Activated CD4-positive, CD25-positive, alpha-beta regulatory T cell treated with anti-CD3 and anti-CD28 coated beads, Interleukin-2, amount 50 U/mL, for 72 hours (primary cell): Measurements from ENCODE around the gene H3-3A.
A peak's percentile ranks its signal among the peaks of the same experiment; 100 is the strongest.
"Not testable (repeated sequence)": the region's sequence is repeated elsewhere in the genome, so short reads cannot be mapped to it uniquely, and the experiment has no call there.

Experiments used
- DNase-seq: peaks from one replicate; pipeline ENCODE4 v3.0.0; 2021

Gene H3-3A

DNA sequence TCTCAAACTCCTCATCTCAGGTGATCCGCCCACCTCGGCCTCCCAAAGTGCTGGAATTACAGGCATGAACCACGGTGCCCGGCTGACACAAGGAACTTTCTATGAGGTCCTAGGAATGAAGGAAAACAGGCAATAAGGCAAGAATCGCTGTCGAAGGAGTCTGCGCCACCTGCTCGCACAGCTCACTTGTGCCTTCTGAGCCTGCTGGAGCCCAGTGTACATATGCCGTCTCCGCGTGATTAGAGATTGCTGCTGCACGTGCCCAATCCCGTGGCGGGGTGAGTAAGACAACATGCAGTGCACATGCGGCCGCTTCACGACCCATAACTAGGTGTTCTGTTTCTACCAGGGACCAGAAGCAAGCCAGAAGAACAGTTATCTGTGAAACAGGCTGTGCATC is 24.3 kb downstream of the H3-3A start:
- no peak for DNase-seq

DNA sequence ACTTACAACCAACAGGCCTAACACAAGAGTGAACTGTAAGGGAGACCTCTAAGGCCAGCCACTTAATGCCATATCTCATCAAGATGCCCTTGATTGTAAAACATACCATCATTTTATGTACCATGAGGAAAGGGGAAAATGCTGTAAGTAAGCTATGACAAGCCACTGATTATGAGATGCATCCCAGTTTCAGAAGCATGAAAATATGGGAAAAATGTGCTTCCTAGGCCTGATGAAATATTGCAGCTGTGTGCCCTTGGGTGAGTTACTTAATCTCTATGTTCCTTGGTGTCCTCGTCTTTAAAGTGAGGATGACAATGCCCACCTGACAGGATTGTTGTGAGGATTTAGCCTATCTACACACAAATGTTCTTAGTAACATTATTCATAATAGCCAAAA is 28.9 kb downstream of the H3-3A start:
- DNase-seq, result no peak

DNA sequence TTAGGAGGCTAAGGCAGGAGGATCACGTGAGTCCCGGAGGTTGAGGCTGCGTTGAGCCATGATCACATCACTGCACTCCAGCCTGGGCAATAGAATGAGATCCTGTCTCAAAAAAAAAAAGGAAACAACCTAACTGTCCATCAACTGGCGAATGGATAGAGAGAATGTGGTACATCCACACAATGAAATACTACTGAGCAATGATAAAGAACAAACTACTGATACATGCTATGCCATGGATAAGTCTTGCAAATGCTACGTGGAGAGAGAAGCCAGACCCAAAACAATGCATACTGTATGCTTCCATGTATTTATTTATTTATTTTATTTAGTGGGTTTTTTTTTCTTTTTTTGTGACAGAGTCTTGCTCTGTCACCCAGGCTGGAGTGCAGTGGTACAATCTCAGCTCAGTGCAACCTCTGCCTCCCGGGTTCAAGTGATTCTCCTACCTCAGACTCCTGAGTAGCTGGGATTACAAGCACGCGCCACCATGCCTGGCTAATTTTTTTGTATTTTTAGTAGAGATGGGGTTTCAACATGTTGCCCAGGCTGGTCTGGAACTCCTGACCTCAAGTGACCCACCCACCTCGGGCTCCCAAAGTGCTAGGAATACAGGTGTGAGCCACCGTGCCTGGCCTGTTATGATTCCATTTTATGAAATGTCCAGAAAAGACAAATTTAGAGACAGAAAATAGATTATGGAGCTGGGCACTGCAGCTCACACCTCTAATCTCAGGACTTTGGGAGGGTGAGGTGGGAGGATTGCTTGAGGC is 29.7 kb downstream of the H3-3A start:
- DNase-seq, result not testable (repeated sequence)

DNA sequence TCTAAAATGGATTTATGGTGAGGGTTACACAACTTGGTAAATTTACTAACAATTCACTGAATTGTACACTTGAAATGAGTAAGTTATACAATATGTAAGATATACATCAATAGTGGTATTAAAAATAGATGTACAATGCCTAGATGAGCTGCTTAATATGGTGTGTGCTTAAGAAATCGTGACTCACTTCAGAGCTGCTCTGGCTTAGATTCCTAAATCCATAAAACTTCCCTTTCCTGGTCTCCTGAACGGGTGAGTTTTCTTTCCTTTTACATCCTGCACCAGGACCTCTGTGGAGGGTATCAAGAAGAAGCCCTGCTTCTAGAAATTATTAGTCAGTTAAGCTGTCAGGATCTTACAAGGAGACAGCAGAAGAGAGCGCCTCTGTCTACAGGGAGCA is 30.4 kb downstream of the H3-3A start:
- no peak for DNase-seq

DNA sequence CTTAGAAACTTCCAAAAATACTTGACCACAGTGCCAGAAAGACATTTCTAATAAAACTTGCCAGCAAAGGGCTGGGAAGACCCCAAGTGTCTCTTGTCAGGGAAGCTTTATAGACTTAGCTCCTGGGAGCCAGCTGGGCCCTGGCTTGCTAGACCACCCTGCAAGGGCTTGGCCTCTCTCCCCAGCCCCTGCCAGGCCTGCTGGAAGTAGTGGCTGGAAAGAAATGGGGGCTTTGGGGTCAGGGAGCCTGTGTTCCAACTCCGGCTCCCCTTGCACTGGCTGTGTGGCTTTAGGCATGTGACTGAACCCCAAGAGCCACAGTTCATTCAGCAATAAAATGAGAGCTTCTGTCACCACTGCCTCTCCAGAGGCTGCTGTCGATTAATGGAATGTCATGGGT is 31.1 kb downstream of the H3-3A start:
- no peak for DNase-seq

DNA sequence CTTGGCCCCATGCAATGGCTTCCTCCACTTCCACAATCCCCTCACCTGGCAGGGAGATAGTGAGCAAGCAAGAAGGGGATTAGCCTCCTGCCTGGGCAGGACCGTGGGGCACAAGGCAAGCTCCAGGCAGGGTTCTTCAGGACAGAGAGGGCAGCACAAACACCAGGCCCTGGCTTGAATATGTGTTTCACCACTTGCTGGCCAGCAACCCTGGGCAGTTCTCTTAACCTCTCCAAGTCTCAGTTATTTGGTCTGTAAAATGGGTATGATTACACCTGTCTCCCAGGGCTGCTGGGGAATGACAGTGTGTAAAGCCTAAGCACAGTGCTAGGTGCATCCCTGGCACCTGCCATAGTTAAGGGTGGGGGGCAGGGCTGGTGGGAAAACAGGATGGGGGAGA is 31.9 kb downstream of the H3-3A start:
- DNase-seq, result no peak

DNA sequence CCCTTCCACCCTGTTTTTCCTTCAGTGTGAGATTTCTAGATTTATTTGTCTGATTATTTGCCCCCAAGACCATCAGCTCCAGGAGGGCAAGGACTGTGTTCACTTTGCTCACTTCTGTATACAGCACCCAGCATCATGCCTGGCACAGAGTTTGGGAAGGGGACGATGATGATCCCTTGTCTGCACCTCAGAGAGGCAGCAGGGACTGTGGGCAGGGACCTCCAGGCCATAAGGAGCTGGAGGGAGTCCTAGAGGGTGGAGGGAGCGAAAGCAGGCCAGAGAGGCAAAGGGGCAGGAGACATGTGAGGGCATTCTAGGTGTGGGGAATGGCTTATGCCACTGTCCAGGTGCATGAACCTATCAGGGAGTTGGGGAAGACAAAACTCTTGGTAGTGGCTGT is 32.8 kb downstream of the H3-3A start:
- no peak for DNase-seq

DNA sequence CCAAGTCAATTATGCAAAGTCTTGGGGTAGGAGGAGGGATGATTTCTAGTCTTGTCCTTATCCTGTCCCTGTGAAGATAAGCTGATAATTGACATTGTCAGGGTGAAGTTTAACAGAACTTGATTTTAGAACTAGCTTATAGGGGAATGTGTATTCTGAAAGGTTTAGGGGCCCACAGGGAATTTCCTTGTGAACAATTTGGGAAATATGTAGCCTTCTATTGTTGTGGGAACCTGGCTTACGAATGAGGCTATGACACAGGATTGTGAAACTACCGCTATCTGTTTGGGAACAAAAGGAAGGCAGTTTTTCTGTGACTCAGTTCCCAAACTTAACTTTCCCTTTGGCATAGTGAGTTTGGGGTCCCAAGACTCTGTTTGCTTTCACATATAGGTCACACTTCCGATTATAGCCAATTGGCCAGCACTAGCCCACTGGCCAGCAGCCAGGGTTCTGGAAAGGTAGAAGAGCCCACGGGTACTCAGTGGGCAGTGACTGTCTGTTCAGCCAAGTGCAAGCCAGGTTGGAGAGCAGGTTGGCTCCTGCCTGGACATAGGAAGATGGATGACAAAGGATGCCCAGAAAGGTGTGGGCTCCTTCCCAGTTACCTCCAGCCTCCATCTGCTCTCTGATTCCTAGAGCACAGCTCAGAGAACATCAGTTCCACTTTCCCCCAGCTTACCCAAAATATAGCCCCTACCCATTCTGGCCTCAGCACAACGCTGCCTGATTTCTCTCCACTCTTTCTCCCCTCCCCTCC is 35.5 kb downstream of the H3-3A start:
- DNase-seq, result no peak

DNA sequence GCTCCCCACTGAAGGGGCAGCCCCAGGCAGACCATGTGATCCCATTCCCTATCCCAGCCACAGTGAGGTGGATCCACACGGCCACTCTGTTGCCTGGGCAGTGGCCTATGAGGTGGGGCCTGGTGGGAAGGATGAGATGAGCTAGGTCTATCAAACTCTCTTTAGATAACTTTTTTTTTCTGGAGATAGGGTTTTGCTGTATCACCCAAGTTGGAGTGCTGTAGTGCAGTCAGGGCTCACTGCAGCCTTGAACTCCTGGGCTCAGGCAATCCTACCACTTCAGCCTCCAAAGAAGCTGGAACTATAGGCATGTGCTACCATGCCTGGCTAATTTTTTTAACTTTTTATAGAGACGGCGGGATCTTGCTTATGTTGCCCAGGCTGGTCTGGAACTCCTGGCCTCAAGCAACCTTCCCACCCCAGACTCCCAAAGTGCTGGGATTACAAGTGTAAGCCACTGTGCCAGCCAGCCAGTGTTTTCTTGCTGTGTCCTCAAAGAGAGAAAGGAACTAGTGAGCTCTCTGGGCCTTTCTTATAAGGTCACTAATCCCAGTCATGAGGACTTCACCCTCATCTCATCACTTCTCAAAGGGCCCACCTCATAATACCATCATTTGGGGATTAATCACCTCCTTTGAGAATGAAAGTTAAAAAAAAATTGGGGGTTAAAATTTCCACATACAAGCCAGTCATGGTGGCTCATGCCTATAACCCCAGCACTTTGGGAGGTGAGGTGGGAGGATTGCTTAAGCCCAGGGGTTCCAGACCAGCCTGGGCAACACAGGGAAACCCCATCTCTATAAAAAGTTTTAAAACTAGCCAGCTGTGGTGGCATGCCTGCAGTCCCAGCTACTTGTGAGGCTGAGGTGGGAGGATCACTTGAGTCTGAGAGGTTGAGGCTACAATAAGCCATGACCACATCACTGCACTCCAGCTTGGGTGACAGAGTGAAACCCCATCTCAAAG is 36.6 kb downstream of the H3-3A start:
- DNase-seq, result no peak

DNA sequence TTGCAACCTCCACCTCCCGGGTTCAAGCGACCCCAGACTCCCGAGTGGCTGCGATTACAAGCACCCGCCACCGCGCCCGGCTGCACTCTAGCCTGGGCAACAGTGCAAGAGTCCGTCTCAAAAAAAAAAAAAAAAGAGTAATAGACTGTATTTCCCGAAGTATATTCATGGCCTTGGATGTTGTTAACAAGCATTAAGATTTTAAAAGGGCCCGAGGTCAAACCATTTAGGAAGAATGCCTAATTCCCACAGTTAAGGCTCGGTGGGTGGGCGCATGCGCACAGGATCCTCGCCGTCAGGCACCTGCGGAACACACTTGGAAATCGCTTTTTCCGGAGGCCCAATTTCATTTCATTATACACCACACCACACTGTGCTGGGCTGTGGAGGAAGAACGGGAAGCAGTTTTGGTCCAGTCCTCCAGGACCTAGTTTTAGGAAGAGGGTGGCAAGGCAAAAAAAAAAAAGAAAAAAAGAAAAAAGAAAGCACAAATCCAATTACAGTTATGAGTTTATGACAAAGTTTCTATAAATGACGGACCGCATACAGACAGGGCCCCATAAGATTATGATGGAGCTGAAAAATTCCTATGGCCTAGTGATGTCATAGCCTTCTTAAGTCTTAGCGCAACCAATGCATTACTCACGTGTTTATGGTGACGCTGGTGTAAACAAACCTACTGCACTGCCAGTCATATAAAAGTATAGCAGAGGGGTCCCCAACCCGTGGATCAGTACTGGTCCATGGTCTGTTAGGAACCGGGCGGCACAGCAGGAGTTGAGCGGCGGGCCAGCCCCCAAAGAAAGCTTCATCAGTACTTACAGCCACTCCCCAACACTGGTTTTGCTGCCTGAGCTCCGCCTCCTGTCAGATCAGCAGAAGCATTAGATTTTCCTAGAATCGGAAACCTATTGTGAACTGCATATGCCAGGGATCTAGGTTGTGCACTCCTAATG is 38.2 kb downstream of the H3-3A start:
- DNase-seq, result no peak

DNA sequence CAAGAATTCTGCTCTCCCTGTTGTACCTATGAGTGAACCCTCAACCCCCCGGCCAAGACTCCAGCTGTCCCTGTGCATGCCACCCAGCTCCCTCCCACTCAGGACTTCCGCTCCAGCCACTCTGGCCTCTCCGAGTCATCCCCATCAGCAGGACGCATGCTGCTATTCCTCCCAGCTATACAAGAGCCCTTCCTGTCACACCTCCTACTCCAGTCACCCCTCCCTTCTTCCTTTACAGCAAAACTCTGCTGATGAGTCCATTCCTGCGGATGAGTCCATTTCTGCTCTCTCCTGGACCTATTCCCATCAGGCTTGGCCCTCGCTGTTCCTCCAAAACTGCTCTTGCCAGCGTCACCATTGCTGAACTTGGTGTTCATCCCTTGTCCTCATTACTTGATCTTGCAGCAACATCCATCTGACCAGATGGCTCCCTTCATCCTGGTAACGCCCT is 42.2 kb downstream of the H3-3A start:
- no peak for DNase-seq

DNA sequence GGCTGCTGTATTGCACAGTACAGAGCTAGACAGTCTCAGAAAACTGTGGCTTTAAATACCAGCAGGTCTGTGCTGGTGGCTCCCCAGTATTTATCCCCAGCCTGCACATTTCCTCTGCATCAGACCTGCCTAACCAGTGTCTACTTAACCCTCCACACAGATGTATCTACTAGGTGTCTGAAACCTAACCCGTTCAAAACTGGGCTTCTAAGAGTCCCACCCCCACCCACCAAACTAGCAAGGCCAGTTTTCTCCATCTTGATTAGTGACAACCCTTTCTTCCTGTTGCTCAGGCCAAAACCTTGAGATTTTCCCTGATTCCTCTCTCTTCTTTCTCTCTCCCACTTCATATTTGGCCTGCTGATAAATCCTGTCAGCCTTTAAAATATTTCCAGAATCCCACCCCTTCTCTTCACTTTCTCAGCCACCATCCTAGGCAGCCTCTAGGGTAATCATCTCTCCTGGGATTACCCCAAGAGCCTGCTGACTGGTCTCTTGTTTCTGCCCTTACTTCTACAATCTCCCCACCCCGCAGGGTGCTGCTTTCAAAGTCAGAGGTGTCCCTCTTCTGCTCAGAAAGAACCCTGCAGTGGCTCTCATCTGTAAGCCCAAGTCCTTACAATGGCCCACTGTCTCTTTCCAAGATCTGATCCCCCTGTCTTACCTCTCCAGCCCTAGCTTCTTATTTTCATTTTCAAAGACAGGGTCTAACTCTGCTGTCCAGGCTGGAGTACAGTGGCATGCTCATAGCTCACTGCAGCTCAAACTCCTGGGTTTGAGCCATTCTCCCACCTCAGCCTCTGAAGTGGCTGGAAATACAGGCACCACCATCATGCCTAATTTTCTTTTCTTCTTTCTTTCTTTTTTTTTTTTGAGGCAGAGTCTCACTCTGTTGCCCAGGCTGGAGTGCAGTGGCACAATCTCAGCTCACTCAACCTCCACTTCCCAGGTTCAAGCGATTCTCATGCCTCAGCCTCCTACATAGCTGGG is 45.2 kb downstream of the H3-3A start:
- DNase-seq, result no peak

DNA sequence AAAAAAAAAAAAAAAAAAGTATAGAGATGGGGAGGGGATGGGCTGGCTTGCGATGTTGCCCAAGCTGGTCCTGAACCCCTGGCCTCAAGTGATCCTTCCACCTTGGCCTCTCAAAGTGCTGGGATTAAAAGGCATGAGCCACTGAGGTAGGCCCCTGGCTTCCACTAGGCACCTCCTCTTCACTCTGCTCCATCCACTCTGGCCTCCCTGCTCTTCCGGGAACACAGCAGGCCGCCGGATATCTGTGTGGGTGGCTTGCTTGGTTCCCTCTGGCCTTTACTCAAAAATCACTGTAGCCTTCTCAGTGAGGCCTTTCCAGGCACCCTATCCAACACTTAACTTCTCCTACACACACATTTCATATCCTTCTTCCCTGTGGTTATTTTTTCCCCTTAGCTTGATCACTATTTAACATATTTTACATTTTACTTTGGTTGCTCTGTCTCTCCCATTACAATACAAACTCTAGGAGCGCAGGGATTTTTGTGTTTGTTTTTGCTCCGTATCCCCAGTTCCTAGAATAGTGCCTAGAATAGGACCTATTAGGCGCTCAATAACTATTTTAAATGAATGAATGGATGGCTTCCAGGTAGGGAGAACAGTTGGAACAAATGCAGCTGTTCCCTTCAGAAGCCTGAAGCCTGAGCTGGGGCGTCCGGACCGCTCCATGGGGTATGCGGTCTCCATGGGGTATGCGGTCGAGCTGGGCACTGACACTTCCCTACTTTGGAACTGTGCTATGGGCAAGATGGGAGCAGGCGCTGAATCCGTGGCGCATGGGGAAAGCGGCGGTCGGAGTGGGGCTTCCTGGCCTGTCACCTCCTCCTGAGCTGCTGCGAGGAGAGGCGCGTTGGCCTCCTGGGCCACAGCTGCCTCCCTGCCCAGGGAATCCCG is 46.7 kb downstream of the H3-3A start:
- no peak for DNase-seq

DNA sequence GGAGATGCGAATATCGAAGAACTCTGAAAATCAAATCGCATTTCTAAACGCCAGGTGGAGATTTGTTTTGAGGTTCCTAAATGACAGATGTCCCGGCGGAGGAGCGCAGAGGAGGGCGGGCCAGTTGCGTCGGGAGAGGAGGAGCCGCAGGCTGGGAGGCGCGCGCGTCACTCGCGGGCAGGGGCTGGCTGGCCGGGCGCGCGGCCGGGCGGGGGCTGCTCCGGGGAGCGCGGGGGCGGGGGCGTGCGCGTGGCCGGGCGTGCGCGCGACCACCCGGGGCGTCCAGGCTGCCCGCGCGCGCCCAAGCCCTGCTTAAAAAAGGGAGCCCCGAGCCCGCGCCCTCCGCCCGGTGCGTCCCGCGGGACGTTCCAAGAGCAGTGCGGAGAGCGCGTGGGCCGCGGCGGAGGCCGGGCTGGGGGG is 47.3 kb downstream of the H3-3A start:
- DNase-seq, result peak; percentile 74

DNA sequence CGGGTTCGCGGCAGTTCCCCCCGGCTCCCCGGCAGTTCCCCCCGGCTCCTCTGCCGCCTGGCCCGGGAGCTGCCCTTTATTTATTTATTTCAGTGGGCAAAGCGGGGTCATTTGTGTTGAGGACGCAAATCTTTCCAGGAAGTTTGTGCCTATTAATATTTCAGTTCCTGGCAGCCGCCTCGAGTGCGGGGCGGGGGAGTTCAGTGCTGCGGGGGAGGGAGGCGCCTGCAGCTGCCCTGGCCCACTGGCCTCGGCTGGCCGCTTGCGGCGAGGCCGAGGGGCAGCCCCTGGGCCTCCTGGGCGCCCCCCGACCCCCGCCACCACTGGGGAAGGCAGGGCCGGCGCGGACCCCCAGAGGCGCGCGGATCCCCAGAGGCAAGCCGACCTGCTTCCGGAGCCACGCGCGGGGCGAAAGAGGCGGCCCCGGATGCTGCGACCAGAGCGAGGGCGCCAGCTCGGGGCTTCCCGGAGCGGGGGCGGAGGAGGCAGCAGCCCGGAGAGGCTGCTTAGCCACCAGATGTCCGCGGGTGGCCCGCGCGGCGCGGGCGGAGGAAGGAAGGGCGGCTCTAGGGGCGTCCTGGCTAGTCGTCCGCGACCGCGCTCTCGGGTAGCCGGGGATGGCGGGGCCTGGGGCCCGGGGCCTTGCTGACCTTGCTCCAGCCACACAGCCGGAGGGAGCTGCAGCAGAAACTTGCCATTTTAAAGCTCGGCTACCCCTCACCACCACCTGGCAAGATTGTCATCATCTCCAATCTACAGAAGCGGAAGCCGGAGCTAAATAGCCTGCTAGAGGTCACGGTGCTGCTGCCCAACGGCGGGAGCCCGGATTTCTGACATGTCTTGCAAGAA is 48.0 kb downstream of the H3-3A start:
- peak; percentile 76 for DNase-seq

DNA sequence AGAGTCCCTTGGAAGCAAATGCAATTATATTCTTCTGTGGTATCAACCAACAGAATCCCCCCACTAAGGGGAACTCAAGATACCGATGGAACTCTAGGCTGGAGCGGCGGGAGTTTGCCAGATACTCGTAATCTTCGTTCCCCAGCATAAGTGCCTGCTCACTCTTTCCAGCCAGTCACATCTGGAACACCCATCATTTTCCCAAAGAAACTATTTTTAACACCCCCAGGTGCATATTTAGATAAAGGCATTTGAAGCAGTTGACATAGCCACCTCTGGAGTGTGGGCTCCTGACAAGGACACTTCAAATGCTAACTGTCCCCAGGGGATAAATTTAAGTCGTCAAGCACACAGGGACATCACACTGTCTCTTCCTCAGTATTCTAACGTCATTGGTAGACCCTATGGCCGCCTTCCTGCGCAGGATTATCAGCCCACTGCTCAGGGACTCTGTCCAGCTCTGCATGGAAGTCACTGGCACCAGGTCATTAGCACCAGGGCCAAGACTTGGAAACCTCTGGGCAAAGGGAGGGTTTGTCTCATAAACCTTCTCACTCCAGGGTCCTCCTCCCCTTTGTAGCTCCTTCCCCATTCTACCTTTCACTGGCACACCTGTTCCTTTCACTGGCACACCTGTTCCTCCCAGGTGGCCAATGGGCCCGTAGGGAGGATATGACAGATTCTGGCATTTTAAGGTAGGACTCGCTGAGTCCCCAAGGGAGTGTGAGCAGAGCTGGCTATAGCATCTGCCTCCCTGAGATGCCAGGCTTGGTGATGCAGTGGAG is 48.8 kb downstream of the H3-3A start:
- no peak for DNase-seq

DNA sequence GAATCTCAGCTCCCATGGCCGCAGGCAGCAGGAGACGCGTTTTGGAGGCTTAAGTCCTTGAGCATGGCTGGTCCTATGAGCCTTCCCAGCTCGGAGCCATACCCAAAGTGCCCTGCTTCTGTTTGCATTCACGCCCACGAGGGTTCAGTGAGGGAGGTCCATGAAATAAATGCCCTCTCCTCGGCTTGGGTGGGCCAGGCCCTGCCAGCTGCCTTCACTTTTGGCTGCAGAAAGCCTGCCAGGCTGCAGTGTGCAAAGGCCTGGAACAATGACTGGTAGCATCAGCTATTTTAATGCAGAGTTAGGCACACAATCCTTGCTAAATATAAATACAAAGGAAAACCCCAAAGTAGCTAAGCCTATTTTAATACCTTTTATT is 49.4 kb downstream of the H3-3A start:
- no peak for DNase-seq

DNA sequence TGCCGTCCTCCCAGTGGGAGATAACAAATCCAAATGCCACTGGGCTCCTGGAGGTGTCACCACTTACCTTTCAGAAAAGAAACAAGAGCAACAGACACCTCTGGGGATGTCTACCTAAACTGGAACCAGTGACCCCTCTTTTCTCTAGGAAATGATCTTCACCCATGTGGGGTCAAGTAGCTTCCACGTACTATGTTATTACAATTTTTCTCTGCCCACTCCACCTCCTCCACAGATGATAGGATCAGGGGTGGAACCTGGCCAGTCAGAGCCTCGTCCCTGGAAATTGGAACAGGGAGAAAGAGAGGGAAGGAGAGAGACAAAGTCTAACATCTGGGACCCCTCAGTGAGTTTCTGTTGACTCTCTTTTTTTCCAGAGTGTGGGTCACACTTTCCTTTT is 50.1 kb downstream of the H3-3A start:
- DNase-seq, result no peak
